GM12878 (cell line): ENCODE measurements around the gene TMIGD2. TPM values are rescaled to one million over a fixed set of nuclear protein-coding genes. Genes with fewer than 3 reads are reported as not detected.

Experiments used
- ATAC-seq: fragments of 200-7000 bp; cut with Tn5 transposase; 3 replicates; pipeline ENCODE4 v1.9.1; 2020; ENCODE audit warnings: mild to moderate bottlenecking, moderate library complexity
- BruUV-seq: library from RNA; stranded (reverse); fragments of 400-500 nt; replicated peaks from 2 replicates; lab custom pipeline; 2021; lab: Mats Ljungman, UMichigan
- CTCF ChIA-PET: fragments of 300-600 bp; sonication (Branson Sonifier 250); formaldehyde crosslinking; extraction: SDS; loops from one replicate; lab custom pipeline; 2021; ENCODE audit warnings: inconsistent platforms; lab: Yijun Ruan, JAX
- POLR2A ChIA-PET: fragments of 350-600 bp; formaldehyde crosslinking; extraction: SDS; loops from one replicate; lab custom pipeline; 2021; ENCODE audit warnings: inconsistent platforms; lab: Charles Lee
- RAD21 ChIA-PET: fragments of 300-600 bp; sonication (Branson Sonifier 250); formaldehyde crosslinking; loops from one replicate; lab custom pipeline; 2023; ENCODE audit warnings: antibody characterized with exemption; ENCODE audit not compliant: unreplicated experiment; lab: Charles Lee
- SMC1A ChIA-PET: fragments of 300-600 bp; sonication (Branson Sonifier 250); formaldehyde crosslinking; loops from one replicate; lab custom pipeline; 2023; ENCODE audit not compliant: unreplicated experiment, uncharacterized antibody; lab: Charles Lee
- DNase-seq: peaks from one replicate; pipeline ENCODE4 v3.0.0-alpha.2; 2011; ENCODE audit warnings: low read depth, low spot score
- FAIRE-seq: peaks from 3 replicates; lab custom pipeline; 2011; peaks lifted over from hg19 to GRCh38; lab: Jason Lieb, UNC
- H2AFZ ChIP-seq: 2 replicates; pipeline ENCODE4 v1.6.0; 2011; ENCODE audit warnings: low read depth, low read length, control low read depth; ENCODE audit not compliant: control insufficient read depth
- H3K27ac ChIP-seq: 2 replicates; pipeline ENCODE4 v1.5.1; 2011; ENCODE audit warnings: control low read depth; ENCODE audit not compliant: control insufficient read depth, insufficient read depth
- H3K27me3 ChIP-seq, 2 experiments: replicated peaks in 1 of 2; 2 replicates each; pipeline versions ENCODE4 v1.6.0 to v1.6.1; 2011; ENCODE audit warnings: low read length in 1 of 2; ENCODE audit not compliant: control insufficient read depth in 2 of 2, insufficient read depth in 2 of 2
- H3K36me3 ChIP-seq, 2 experiments: 2 replicates each; pipeline ENCODE4 v1.5.1; 2011; ENCODE audit warnings: low read length in 1 of 2; ENCODE audit not compliant: control insufficient read depth in 2 of 2, insufficient read depth in 2 of 2
- H3K4me1 ChIP-seq: 2 replicates; pipeline ENCODE4 v1.6.1; 2011; ENCODE audit warnings: mild to moderate bottlenecking, low read length, moderate library complexity, mixed read lengths; ENCODE audit not compliant: control insufficient read depth, insufficient read depth
- H3K4me2 ChIP-seq: 2 replicates; pipeline ENCODE4 v1.6.0; 2011; ENCODE audit warnings: control low read depth; ENCODE audit not compliant: control insufficient read depth, insufficient read depth
- H3K4me3 ChIP-seq: fragments of 200-600 bp; sonication (generic); 2 replicates; pipeline ENCODE4 v1.5.1; 2016
- H3K79me2 ChIP-seq: 2 replicates; pipeline ENCODE4 v1.6.0; 2011; ENCODE audit warnings: low read length; ENCODE audit not compliant: control insufficient read depth, insufficient read depth
- H3K9ac ChIP-seq: 2 replicates; pipeline ENCODE4 v1.8.0; 2011; ENCODE audit warnings: low read length, control low read depth, mixed read lengths; ENCODE audit not compliant: control insufficient read depth, insufficient read depth
- H3K9me3 ChIP-seq: replicated peaks from 3 replicates; pipeline ENCODE4 v1.5.1; 2011; ENCODE audit warnings: mild to moderate bottlenecking, low read length; ENCODE audit not compliant: control insufficient read depth, insufficient read depth
- H4K20me1 ChIP-seq: 2 replicates; pipeline ENCODE4 v1.6.0; 2011; ENCODE audit not compliant: control insufficient read depth, insufficient read depth
- CEBPZ ChIP-seq: fragments of 150-350 bp; IDR thresholded peaks from 2 replicates; pipeline ENCODE4 v1.6.1; 2016; ENCODE audit warnings: low read depth, low read length
- CHD2 ChIP-seq: IDR thresholded peaks from 2 replicates; pipeline ENCODE4 v1.6.1; 2011; ENCODE audit warnings: low read depth, low read length, improper control_type of control experiment, borderline replicate concordance
- CREM ChIP-seq: IDR thresholded peaks from 2 replicates; pipeline ENCODE4 v1.6.1; 2014; ENCODE audit warnings: antibody characterized with exemption, low read depth
- DPF2 ChIP-seq: fragments of 450-650 bp; IDR thresholded peaks from 2 replicates; pipeline ENCODE4 v1.6.1; 2017; ENCODE audit warnings: mild to moderate bottlenecking
- E2F4 ChIP-seq: IDR thresholded peaks from 2 replicates; pipeline ENCODE4 v1.6.1; 2012; ENCODE audit warnings: low read depth, low read length, improper control_type of control experiment
- NFYA ChIP-seq: IDR thresholded peaks from 2 replicates; pipeline ENCODE4 v1.6.1; 2011; ENCODE audit warnings: low read depth, mild to moderate bottlenecking, low read length, improper control_type of control experiment, borderline replicate concordance
- POLR2AphosphoS5 ChIP-seq: IDR thresholded peaks from 2 replicates; pipeline ENCODE4 v1.6.1; 2011; ENCODE audit warnings: mild to moderate bottlenecking, low read length, inconsistent platforms
- SMC3 ChIP-seq: IDR thresholded peaks from 2 replicates; pipeline ENCODE4 v1.6.1; 2011; ENCODE audit warnings: low read length, improper control_type of control experiment, borderline replicate concordance
- SPI1 ChIP-seq: IDR thresholded peaks from 2 replicates; pipeline ENCODE4 v1.6.1; 2011; ENCODE audit warnings: low read depth, mild to moderate bottlenecking, low read length, moderate library complexity, borderline replicate concordance; ENCODE audit not compliant: insufficient read depth
- SREBF2 ChIP-seq: IDR thresholded peaks from 2 replicates; pipeline ENCODE4 v1.6.1; 2012; ENCODE audit warnings: mild to moderate bottlenecking, low read length
- USF1 ChIP-seq: IDR thresholded peaks from 2 replicates; pipeline ENCODE4 v1.6.1; 2011; ENCODE audit warnings: borderline replicate concordance, low read depth, mild to moderate bottlenecking, moderate library complexity, mixed read lengths, low read length; ENCODE audit not compliant: insufficient read depth; ENCODE audit errors: extremely low read length
- ZNF592 ChIP-seq: fragments of 450-650 bp; IDR thresholded peaks from 2 replicates; pipeline ENCODE4 v1.6.1; 2017; ENCODE audit warnings: mild to moderate bottlenecking, moderate library complexity
- WGBS: methylation state at CpG from one replicate; pipeline ENCODE4 v1.1.6; 2016; ENCODE audit warnings: low lambda C conversion rate; ENCODE audit not compliant: insufficient replicate concordance, insufficient coverage; ENCODE audit errors: missing lambda C conversion rate; 5-methylcytosine and 5-hydroxymethylcytosine counted together
- in situ Hi-C: fragments of 300-500 bp; cut with MboI; formaldehyde crosslinking; loops from 9 replicates; pipeline ENCODE4 v1.14.3; 2018; ENCODE audit warnings: mixed read lengths
- intact Hi-C: fragments of 100-400 bp; cut with micrococcal nuclease; formaldehyde crosslinking; loops from one replicate; pipeline ENCODE4 v1.14.2; 2022; ENCODE audit not compliant: unreplicated experiment
- polyA plus RNA-seq, 11 experiments: library from polyadenylated mRNA; depleted of rRNA in 4 of 11; unstranded in 6 of 11; stranded (reverse) in 5 of 11; fragments of >200 nt; fragmentation: Nextera tagmentation in 4 of 11; fragmentation: Illumina TruSeq in 1 of 11; extraction: Ambion mirVana in 4 of 11; extraction: Trizol in 1 of 11; gene quantifications; 1 replicate in 1 of 11; 2 replicates in 10 of 11; pipeline versions ENCODE4 v1.2.1 to v1.2.3, GENCODE V29; 2011 to 2016; ENCODE audit warnings: inconsistent platforms in 2 of 11, missing spikeins in 2 of 11, low read depth in 1 of 11
- total RNA-seq, 4 experiments: library from RNA; depleted of rRNA in 3 of 4; stranded (reverse); fragments of >200 nt in 3 of 4; fragmentation: Illumina TruSeq in 1 of 4; extraction: Trizol in 1 of 4; gene quantifications; 2 replicates each; pipeline versions ENCODE4 v1.2.1 to v1.2.3, GENCODE V29; 2013 to 2021

The TMIGD2 gene
- total and polyA plus RNA-seq, 10 of the 15 experiments (the other 5 are each of a cell fraction or from before 2014, with no cell fraction given): 0.09 to 0.40 (median 0.14) TPM; not detected in 5

GRCh38 chr19:4257025-4257424 is 45.2 kb downstream of the TMIGD2 start:
- H3K9me3 ChIP-seq: peaks cover 5% of the 10 kb centered on the region; the same call in 1 of the 3 replicates
- H3K4me3 ChIP-seq: no peak overlapping the region
- ChIA-PET POLR2A (no interaction called here), CTCF (interaction anchor here (0.6 to 1.4 kb wide), 3 partner anchors 10 to 227 kb away, joined by 3 to 4 read pairs (median 4); no protein-coding TSS in a partner anchor), RAD21 (no interaction called here), SMC1A (interaction anchor here (0.7 kb wide), 1 partner anchor 90 kb away, joined by 3 read pairs; no protein-coding TSS in a partner anchor)
- no peaks in the 10 kb centered on the region for H3K79me2 ChIP-seq
- H4K20me1 ChIP-seq: no peaks in the 10 kb centered on the region
- BruUV-seq: no TSS peak
- peaks cover 15 to 34% of the 10 kb centered on the region in 2 experiments for H3K36me3 ChIP-seq
- H3K9ac ChIP-seq: no peak overlapping the region
- no peak overlapping the region for H3K27ac ChIP-seq
- FAIRE-seq (no peak), ATAC-seq (no peak), DNase-seq (no peak)
- in situ Hi-C loops: no loop called here
- no peaks in the 10 kb centered on the region for H3K4me1 ChIP-seq
- no peak overlapping the region for H3K4me2 ChIP-seq
- no peaks in the 10 kb centered on the region for H3K27me3 ChIP-seq
- no peak overlapping the region for H2AFZ ChIP-seq
- intact Hi-C loops: no loop called here
- 81% methylated on average over 6 of the region's 6 CpGs for WGBS
- no peak for TF ChIP-seq POLR2AphosphoS5
- no peak for TF ChIP-seq ZNF592
- no peak for TF ChIP-seq DPF2
- TF ChIP-seq CREM: no peak
- TF ChIP-seq CHD2: no peak
- TF ChIP-seq CEBPZ: no peak
- TF ChIP-seq SREBF2: no peak
- no peak for TF ChIP-seq SMC3
- no peak for TF ChIP-seq SPI1
- no peak for TF ChIP-seq NFYA
- TF ChIP-seq E2F4: no peak
- no peak for TF ChIP-seq USF1
